Activated CD8-positive, alpha-beta memory T cell treated with anti-CD3 and anti-CD28 coated beads, Interleukin-2, amount 50 U/mL, for 48 hours (primary cell): ENCODE results near the gene CFAP73.

Experiments
- DNase-seq: peaks from one replicate; pipeline ENCODE4 v3.0.0-alpha.2; 2020

CFAP73 gene

GRCh38 chr12:113167868-113168267 is 18.3 kb downstream of the CFAP73 start:
- DNase-seq: no peak

DNA sequence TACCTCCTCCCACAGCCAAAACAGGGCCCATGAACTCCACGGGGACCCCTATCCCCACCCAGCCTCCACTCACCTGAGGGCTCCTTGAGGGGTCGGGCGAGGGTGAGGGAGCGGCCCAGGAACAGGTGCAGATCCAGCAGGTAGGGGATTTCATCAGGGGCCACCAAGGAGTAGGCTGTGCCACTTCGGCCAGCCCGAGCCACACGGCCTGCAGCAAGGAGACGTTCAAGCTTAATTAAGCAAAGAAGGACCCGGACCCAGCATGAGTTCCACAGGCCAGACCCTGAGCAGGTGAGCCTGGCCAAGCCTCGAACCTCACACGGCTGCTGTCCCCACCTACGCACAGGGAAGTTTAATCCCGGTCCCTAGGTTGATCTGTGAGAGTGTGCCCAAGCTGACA is 20.2 kb downstream of the CFAP73 start:
- no peak for DNase-seq

- DNase-seq: no peak
These were observed 20.9 kb downstream of the CFAP73 start for GRCh38 chr12:113170457-113170856.

GRCh38 chr12:113170926-113171325 is 21.4 kb downstream of the CFAP73 start:
- no peak for DNase-seq

GRCh38 chr12:113171543-113171942 is 22.0 kb downstream of the CFAP73 start:
- no peak for DNase-seq

DNA sequence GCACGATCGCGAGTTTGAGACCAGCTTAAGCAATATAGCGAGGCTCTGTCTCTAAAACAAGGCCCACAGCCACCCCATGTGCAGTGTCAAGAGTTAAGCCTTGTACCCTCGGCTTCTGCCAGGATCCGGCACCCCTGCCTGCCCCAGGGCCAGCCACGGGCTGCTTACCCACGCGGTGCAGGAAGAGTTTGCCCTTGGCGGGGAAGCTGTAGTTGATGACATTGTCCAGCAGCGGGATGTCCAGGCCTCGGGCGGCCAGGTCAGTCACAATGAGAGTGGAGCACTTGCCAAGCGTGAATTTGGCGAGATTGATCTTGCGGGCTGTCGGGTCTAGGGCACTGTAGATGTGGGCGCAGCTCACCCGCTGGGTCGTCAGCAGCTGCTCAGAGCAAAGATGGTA is 22.7 kb downstream of the CFAP73 start:
- DNase-seq: no peak

DNA sequence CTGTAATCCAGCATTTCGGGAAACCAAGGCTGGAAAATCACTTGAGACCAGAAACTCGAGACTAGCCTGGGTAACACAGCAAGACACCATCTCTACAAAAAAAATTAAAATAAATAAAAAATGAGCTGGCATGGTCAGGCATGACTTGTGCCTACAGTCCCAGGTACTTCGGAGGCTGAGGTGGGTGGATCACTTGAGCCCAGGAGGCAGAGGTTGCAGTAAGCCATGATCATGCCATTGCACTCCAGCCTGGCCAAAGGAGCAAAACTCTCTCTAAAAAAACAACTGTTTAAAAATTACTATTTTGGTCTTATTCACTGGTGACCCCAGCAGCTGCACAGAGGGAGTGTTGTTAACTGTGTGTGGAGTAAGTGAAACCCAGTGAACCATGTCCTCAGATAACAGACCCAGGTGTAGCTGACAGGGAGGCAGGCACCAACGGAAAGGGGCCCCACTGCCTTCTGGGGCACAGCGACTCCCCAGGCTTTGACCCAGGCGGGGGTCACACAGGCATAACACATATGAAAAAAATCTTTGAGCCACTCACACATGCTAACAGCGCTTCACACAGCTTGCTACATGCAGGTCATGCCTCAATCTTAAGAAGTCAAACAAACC is 23.7 kb downstream of the CFAP73 start:
- no peak for DNase-seq

GRCh38 chr12:113174461-113175384 is 25.2 kb downstream of the CFAP73 start:
- peak; percentile 95 for DNase-seq

DNA sequence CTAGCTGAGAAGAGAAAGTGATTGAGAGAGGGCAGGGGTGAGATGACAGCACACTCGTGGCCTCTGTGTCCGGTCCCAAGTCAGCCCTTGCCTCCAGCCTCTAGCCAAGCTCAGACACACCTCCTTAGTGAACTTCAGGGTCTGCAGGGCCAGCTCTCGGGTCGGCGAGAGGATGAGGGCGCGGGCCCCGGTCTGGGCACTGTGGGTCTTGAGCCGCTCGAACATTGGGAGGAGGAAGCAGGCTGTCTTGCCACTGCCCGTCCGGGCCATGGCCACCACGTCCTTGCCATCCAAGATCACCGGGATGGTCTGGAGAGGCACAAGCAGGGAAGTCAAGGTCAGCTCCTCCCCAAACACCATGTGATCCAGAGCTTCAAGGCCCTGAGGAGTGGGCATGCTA is 29.5 kb downstream of the CFAP73 start:
- DNase-seq: no peak

GRCh38 chr12:113180333-113180732 is 30.8 kb downstream of the CFAP73 start:
- no peak for DNase-seq

- DNase-seq: no peak
These were observed 32.5 kb downstream of the CFAP73 start for GRCh38 chr12:113181975-113182374.

DNA sequence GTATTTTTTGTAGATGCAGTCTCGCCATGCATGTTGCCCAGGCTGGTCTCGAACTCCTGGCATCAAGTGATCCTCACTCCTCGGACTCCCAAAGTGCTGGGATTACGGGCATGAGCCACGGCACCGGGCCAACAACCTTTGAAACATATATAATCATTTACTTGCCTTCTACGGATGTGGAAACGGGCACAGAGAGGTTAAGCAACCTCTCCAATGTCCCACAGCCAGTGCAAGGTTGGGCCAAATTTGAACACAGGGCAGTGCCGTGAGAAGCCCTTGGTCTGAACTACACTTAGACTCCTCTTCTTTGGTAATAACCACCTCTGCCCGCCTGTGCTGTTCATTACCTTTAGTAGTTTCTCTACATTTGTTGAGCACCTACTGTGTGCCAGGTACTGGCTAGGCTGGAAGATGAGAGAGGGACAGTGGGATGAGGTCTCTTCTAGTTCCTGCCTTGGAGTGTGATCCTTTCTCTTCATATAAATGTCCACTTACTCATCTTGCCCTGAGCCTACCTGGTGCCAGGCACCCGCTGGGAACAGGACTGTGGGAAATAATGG is 33.6 kb downstream of the CFAP73 start:
- DNase-seq: no peak

- no peak for DNase-seq
These were observed 34.8 kb downstream of the CFAP73 start for GRCh38 chr12:113184098-113184899.

GRCh38 chr12:113184900-113185179 is 35.3 kb downstream of the CFAP73 start:
- DNase-seq: peak; percentile 90

GRCh38 chr12:113185180-113186032 is 35.9 kb downstream of the CFAP73 start, which contains the start of the genes DDX54 and RITA1:
Gene DDX54, minus strand, starts transcription at chr12:113185478. Its CDS starts 27 bp downstream, at chr12:113185451.
Gene RITA1, plus strand, starts transcription at chr12:113185721. Its CDS starts 1,026 bp downstream, at chr12:113186747.
- peak; percentile 94 for DNase-seq

DNA sequence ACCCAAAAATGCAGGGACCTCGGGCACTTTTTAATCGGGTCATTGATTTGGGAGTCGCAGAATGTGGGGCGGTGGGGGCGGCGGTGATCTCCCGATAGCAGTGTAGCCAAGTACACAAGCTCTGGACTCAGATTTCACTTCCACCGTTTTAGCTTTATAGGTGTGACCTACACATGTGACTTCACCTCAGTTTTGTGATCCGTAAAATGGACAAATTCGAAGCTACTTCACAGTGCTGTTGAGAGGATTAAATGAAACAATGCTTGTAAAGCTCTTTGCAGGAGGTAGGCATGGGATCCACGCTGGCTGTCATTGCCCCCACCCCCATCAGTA is 36.5 kb downstream of the CFAP73 start:
- no peak for DNase-seq

- DNase-seq: no peak
These were observed 37.3 kb downstream of the CFAP73 start for GRCh38 chr12:113186666-113187325.

DNA sequence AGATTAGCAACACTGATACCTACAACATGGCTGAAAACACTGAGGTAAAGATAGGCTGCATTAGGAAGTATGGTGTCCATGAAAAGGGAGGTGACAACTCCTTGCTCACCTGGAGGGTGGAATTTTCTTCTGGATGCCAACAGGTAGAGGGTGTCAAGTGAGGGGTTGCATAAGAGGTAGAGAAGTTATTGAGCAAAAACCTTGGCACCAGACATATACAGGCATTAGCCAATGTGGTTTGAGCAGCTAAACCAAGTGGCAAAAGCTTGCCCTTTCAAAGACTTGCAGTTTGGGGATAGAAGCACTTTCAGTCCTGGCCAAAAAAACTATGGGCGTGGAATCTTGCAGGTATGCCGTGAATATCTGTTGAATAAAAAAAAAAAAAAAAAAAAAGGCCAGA is 39.8 kb downstream of the CFAP73 start:
- no peak for DNase-seq

- DNase-seq: no peak
These were observed 41.2 kb downstream of the CFAP73 start for GRCh38 chr12:113190761-113191160.

GRCh38 chr12:113191227-113191626 is 41.7 kb downstream of the CFAP73 start:
- no peak for DNase-seq

DNA sequence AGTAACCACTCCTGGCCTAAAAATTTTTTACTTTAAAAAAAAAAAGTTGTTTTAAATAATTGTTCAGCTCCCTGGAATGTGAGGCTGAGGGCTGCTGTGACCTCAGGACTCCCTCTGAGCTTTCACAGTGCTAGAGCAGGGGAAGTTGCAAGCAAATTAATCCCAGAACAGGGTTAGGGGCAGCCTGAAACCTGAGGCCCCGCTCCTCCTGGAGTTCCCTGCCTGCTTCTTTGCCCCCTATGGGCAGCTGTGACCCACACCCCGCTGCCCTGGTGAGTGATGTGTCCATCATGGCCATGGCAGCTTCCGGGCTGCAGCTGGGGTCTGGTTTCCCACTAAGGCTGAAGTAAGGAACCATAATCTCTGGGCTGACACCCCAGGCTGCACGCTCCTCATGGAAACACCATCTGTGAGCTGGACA is 45.5 kb downstream of the CFAP73 start:
- no peak for DNase-seq

GRCh38 chr12:113195598-113195997 is 46.1 kb downstream of the CFAP73 start:
- DNase-seq: no peak
